ENCODE results near the gene SERPINH1. TPM values are rescaled to one million over a fixed set of nuclear protein-coding genes. Genes with fewer than 3 reads are reported as not detected.

SERPINH1 gene
- total and polyA plus RNA-seq, 2 of the 13 experiments (the other 11 are each of a cell fraction or from before 2014, with no cell fraction given) = 83.6 to 83.8 TPM

DNA sequence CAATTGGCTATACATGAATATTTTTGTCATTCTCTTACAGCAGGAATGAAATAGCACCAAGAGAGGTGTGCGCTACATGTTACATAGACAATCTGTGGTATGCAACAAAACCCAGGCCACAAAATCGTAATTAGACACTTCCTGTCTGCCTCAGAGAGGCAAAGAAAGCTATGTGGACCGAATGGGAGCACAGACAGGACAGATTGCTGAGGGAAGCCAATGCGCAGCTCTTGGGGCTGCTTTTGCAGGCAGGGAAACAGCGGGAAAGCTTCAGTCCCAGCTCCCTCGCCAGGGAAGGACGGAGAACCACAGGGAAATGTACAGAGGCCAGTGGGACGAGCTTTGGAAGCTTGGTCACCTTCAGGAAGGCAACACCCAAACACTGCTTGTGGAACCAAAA, 40.9 kb downstream of the SERPINH1 start:
- WGBS (ENCODE audit: low lambda C conversion rate) = 59% methylated on average over 8 of the region's 8 CpGs
- Histone ChIP-seq H4K20me1 (ENCODE audit: insufficient read depth, low read length) (no peaks in the 10 kb centered on the region), H3K9me3 (ENCODE audit: low read length) (no peaks in the 10 kb centered on the region), H3K9ac (ENCODE audit: insufficient read depth, low read depth, low read length) (no peak overlapping the region), H3K27me3 (ENCODE audit: control insufficient read depth in 1 of 2, insufficient read depth in 2 of 2, low read length in 2 of 2) (peaks cover 4 to 55% of the 10 kb centered on the region in 2 experiments; a peak in 4 of 5 replicates), H3K4me1 (ENCODE audit: insufficient read depth, low read length) (no peaks in the 10 kb centered on the region), H3K4me3 (replicated peaks in 1 of 3; ENCODE audit: insufficient read depth in 1 of 3, low read depth in 2 of 3, low read length in 3 of 3) (no peak overlapping the region), H2AFZ (ENCODE audit: low read length) (no peak overlapping the region), H3K36me3 (replicated peaks in 1 of 2; ENCODE audit: control insufficient read depth in 1 of 2, insufficient read depth in 2 of 2, low read length in 2 of 2) (no peaks in the 10 kb centered on the region), H3K4me2 (ENCODE audit: low read depth, low read length) (no peak overlapping the region), H3K27ac (ENCODE audit: extremely low read length, insufficient read depth, low read length) (no peak overlapping the region), H3K79me2 (ENCODE audit: insufficient read depth, low read length) (no peaks in the 10 kb centered on the region)
- in situ Hi-C loops (cut with HindIII; ENCODE audit: extremely low pct_ligation_motif_present, low pct_unique_long_range_greater_than_20kb) (no loop called here), intact Hi-C loops (cut with micrococcal nuclease; ENCODE audit: unreplicated experiment) (no loop called here)
- ATAC-seq (no peak), FAIRE-seq (no peak), DNase-seq (ENCODE audit: low spot score) (no peak)
- CTCF ChIA-PET (ENCODE audit: low intra/inter-chr PET ratio, low total read pairs) = no interaction called here
- no TSS peak for BruUV-seq (replicated peaks)
- TF ChIP-seq RXRB (CRISPR knock-in tag; IDR thresholded peaks at IDR 0.05; ENCODE audit: borderline replicate concordance) = no peak
- TF ChIP-seq MYNN (CRISPR knock-in tag; IDR thresholded peaks at IDR 0.05; ENCODE audit: low read depth) = no peak
- TF ChIP-seq, protein P1, sequence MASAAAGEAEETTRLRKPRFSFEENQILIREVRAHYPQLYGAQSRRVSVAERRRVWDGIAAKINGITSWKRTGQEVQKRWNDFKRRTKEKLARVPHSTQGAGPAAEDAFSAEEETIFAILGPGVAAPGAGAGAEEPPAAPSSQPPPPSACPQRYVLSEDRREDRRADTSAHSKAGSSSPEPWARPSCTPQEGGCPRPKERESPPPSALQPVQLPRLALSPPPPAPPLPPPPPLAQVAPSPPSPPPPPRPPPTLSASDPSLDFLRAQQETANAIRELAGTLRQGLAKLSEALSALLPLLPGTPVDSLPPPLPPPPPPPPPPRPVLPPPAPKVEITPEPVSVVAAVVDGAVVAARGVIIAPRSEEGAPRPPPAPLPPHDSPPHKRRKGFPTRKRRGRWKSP (CRISPR knock-in tag; IDR thresholded peaks at IDR 0.05) = no peak
- no peak for TF ChIP-seq ZNF709 (CRISPR knock-in tag; IDR thresholded peaks at IDR 0.05)
- TF ChIP-seq ZNF296 (CRISPR knock-in tag; conservative IDR thresholded peaks at IDR 0.05) = no peak
- no peak for TF ChIP-seq FOXA1 (IDR thresholded peaks at IDR 0.05)
- TF ChIP-seq FOXA1 (CRISPR knock-in tag; IDR thresholded peaks at IDR 0.05) = no peak
- no peak for TF ChIP-seq ZFP37 (CRISPR knock-in tag; IDR thresholded peaks at IDR 0.05; ENCODE audit: borderline replicate concordance)
- no peak for TF ChIP-seq ZNF839 (CRISPR knock-in tag; IDR thresholded peaks at IDR 0.05; ENCODE audit: borderline replicate concordance)
- TF ChIP-seq SP2 (CRISPR knock-in tag; IDR thresholded peaks at IDR 0.05) = no peak
- TF ChIP-seq SNRNP70 (IDR thresholded peaks at IDR 0.05; ENCODE audit: low read depth, low read length) = no peak
- no peak for TF ChIP-seq ZNF670 (CRISPR knock-in tag; IDR thresholded peaks at IDR 0.05; ENCODE audit: borderline replicate concordance)
- POLR2A ChIA-PET = no interaction called here

Measured in HepG2 (cell line).